GM18526 (cell line): ENCODE data around the gene IQCN.

ENCODE experiments used
- POLR2A ChIP-seq: IDR thresholded peaks from 3 replicates; pipeline ENCODE4 v1.6.1; 2011; ENCODE audit not compliant: insufficient read length; ENCODE audit errors: extremely low read depth

IQCN gene

GRCh38 chr19:18266771-18267686 is 7.2 kb downstream of the IQCN start:
- TF ChIP-seq POLR2A = no peak

- no peak for TF ChIP-seq POLR2A
Measured at GRCh38 chr19:18265582-18265981, 8.7 kb downstream of the IQCN start.

GRCh38 chr19:18264971-18265540 is 9.2 kb downstream of the IQCN start:
- no peak for TF ChIP-seq POLR2A

GRCh38 chr19:18264137-18264854 is 10.0 kb downstream of the IQCN start:
- no peak for TF ChIP-seq POLR2A

GRCh38 chr19:18263324-18264136 is 10.7 kb downstream of the IQCN start:
- TF ChIP-seq POLR2A = no peak

GRCh38 chr19:18262917-18263316 is 11.3 kb downstream of the IQCN start:
- TF ChIP-seq POLR2A = no peak

- TF ChIP-seq POLR2A = no peak
Measured at GRCh38 chr19:18262144-18262543, 12.1 kb downstream of the IQCN start.

- no peak for TF ChIP-seq POLR2A
Measured at GRCh38 chr19:18261474-18261873, 12.8 kb downstream of the IQCN start.

GRCh38 chr19:18259893-18260292 is 14.4 kb downstream of the IQCN start:
- TF ChIP-seq POLR2A = no peak

- TF ChIP-seq POLR2A = no peak
Measured at GRCh38 chr19:18257503-18258470, 16.5 kb downstream of the IQCN start.

- no peak for TF ChIP-seq POLR2A
Measured at GRCh38 chr19:18254546-18255503, 19.4 kb downstream of the IQCN start.

- no peak for TF ChIP-seq POLR2A
Measured at GRCh38 chr19:18253716-18254115, 20.5 kb downstream of the IQCN start.

- no peak for TF ChIP-seq POLR2A
Measured at GRCh38 chr19:18253130-18253529, 21.1 kb downstream of the IQCN start.
